GM12872 (cell line): ENCODE results near the gene PLCH2.

Experiments used
- TF ChIP-seq, protein P1 (sequence below): IDR thresholded peaks from 3 replicates; pipeline ENCODE4 v1.5.1; 2011; ENCODE audit warnings: low read depth, mild to moderate bottlenecking, low read length, moderate library complexity; ENCODE audit not compliant: insufficient read depth

PLCH2 gene

DNA sequence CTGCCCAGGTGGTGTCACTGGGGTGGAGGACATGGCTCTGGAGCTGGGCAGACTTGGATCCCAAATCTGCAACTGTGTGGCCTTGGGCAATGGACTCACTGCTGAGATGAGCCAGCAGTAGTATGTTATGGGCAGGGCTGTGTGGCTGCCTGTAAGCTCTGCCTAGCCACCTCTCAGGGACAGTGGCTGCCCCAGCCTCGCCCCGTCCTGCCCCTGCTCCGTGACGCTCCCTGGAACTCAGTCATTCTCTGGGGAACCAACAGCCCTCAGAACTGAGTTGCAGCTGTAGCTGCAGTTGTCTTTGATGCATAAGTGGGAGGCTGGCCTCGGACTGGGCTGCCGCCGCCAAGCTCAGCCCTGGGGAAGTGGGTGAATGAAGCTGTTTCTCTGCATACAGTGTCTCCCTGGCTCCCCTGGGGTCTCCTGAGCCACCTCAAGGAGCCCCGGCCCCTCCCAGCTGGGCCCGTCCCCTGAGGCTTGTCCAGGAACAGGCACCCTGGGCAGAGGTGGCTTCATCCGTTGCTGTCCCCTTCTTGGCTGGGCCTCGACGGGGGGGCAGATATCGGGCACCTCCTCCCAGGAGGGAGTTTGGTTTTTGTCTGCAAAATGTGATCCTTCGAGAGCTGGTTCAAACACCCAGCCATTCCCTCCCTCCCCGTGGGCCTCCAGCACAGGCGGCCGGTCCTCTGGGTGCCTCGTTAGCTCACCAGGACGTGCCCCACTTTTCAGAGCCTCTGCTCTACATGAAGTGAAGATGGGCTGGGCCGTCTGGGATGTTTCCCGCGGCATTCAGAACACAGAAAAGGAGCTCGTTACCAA is 26.2 kb upstream of the PLCH2 start:
- TF ChIP-seq, protein P1, sequence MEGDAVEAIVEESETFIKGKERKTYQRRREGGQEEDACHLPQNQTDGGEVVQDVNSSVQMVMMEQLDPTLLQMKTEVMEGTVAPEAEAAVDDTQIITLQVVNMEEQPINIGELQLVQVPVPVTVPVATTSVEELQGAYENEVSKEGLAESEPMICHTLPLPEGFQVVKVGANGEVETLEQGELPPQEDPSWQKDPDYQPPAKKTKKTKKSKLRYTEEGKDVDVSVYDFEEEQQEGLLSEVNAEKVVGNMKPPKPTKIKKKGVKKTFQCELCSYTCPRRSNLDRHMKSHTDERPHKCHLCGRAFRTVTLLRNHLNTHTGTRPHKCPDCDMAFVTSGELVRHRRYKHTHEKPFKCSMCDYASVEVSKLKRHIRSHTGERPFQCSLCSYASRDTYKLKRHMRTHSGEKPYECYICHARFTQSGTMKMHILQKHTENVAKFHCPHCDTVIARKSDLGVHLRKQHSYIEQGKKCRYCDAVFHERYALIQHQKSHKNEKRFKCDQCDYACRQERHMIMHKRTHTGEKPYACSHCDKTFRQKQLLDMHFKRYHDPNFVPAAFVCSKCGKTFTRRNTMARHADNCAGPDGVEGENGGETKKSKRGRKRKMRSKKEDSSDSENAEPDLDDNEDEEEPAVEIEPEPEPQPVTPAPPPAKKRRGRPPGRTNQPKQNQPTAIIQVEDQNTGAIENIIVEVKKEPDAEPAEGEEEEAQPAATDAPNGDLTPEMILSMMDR: no peak

DNA sequence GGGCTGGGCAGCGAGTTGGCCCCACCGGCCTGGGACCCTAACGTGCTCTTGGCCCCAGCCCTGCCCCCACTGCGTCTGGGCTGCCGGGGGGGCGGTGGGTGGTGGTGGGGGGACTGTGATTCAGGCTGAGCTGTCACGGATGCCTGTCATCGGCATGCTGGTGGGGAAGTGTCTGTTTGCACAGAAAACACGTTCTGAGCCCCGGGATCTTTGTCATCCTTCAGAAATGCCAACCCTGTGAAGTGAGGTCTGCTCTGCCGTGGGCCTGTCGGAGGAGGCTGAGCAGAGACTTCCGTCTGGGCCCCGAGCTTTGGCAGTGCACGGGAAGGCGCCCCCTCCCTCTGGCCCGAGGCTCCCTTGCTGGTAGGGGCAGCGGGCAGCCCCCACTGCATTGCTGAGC is 24.3 kb upstream of the PLCH2 start:
- TF ChIP-seq, protein P1: no peak

DNA sequence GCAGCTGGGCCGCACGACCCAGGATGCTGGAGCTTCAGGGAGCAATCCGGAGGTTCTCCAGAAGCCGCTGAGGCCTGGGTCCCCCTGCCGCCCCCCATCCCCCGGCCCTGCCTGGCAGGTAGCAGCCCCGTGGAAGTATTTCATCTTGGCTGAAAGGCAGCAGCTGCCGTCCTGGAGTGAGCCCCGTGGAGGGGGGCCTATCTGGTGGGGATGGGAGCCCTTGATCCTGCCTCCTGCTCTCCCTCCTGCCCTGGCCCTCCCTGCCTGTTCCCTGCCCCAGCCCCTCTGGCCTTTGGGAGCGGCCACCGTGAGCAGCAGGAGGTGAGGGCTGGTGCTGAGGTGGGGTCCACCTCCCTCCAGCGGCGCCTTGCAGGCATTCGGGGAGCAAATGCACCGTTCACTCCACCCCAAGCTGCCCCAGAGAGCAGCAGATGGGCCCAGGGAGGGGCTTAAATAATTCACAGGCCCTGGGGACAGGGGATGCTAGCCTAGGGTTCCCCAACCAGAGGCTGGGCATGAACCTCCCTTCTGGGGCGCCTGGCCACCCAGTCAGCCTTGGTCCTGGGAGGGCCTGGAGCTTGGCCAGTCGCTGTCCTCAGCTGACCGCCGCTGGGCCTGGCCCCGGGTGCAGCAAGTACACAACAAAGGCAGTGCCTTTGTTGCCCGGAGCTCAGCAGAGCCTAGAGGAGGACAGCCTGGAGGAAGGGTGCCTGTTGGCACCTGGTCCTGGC is 23.7 kb upstream of the PLCH2 start:
- TF ChIP-seq, protein P1: no peak

DNA sequence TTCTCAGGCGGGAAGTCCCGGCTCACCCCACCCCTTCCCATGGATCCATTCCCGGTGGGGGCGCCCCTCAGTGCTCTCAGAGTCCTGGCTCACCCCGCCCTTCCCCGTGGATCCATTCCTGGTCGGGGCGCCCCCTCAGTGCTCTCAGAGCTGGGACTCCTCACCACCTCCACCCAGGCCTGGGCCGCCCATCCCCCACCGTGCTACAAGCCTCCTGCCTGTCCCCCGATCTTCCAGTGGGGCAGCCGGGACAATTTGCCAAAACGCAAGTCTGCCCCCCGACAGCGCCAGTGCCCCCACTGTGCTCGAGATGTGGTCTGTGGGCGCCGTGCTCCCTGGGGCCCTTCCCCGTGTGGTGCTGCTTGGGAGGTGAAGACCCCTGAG is 23.2 kb upstream of the PLCH2 start:
- TF ChIP-seq, protein P1: no peak

- TF ChIP-seq, protein P1: no peak
Measured at GRCh38 chr1:2454227-2454626, 21.9 kb upstream of the PLCH2 start.

GRCh38 chr1:2455757-2456156 is 20.3 kb upstream of the PLCH2 start:
- TF ChIP-seq, protein P1: no peak

DNA sequence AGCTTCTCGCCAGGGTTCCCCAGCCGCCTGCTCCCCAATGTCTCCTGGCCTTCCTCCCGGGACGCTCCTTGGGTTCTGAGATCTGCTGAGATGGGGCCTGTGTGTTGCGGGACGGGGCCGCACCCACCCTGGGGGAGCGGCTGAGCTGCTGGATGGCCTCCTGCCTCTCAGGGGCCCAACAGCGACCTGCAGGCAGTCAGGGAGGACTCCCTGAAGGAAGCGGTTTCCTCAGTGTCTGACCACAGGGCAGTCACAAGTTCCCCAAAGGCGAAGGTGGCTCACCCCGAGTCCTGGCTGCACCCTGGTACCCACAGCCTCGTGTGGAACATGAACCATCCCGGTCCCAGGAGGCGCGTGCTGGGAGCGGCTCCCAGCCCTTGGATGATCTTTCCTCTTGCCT is 18.6 kb upstream of the PLCH2 start:
- TF ChIP-seq, protein P1: no peak
